NCI-H128 (cell line): ENCODE measurements around the gene CALHM4.

Source experiments
- DNase-seq: peaks from one replicate; lab custom pipeline; 2025; ENCODE audit not compliant: unreplicated experiment; lab: John Stamatoyannopoulos, UW

Gene CALHM4

DNA sequence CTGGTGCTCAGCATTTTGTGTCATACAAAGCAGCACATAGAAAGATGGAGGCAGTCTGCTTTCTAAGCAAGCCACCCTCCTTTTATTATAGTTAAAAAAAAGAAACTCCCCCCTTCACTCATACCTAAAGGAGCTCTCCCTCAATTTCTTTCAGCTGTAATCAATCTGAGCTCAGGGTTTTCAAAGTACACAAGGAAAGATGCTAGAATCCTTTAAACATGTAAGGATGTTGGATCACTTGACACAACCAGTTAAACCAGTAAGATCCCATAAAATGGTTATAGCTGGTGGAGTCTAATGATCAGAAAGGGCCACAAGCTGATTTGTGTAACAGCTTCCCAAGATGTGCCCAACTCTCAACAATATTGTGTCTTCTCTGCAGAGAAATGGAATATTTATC, at the start of gene CALHM4:
Gene CALHM4, plus strand, starts transcription at position 301 of the 400 bp plus-strand sequence. Its CDS starts 43 bp downstream, at position 344.
- no peak for DNase-seq

DNA sequence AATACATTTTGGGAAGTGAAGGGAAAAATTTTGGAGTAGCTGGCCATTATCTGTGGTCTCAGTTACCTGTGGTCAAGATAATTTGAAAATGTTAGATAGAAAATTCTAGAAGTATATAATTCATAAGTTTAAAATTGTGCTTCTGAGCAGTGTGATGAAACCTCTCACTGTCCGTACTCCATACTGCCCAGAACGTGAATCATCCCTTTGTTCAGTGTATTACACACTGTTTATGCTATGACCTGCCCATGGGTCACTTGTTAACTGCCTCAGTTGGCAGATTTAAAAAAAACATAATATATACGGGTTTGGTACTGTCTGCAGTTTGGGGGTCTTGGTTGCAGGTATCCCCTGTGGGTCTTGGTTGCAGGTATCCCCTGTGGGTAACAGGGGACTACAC, 46.2 kb upstream of the CALHM4 start:
- no peak for DNase-seq

GRCh38 chr6:116508527-116508926, 45.0 kb upstream of the CALHM4 start:
- no peak for DNase-seq

GRCh38 chr6:116511424-116512110, 42.0 kb upstream of the CALHM4 start, which contains the start of gene CALHM5:
TSS of gene CALHM5 (plus strand) at chr6:116511639. CDS start at chr6:116511697, 58 bp downstream.
- DNase-seq = no peak

DNA sequence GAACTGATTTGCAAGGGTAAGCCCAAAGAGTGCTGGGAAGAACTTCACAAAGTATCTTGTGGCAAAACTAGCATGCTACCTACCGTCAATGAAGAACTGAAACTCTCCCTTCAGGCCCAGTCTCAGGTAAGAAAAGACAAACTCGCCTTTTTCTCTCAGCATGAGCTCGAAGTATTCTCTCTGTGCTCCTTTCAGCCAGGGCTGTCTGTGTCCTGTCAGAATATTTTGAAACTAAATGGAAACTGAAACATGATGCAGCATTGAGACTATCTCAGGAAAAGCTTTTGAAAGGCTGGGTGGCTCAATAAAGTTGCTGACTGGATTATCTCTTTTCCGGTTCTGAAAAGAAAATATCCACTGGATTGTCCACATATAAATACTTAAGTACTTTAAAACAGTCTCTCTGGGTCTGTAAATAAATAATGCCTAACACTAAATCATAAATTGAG, 41.4 kb upstream of the CALHM4 start:
- DNase-seq = no peak

DNA sequence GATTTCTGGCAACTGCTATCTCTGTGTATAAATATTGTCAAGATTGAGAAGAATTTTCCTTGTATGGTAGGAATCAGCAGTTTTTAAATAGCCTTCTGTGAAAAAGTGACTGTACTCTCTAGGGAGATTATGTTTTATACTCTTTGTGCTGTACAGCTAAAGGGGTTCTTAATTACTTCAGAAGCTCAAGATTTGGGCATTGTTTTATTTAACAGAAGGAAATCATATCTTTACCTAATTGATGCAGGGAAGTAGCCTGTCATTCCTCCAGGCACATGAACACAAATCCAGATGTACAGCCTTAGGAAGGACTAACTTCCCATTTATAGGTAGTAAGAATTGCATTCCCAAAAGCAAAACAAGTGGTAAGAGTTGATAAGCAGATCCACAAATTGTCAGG, 40.8 kb upstream of the CALHM4 start:
- no peak for DNase-seq

DNA sequence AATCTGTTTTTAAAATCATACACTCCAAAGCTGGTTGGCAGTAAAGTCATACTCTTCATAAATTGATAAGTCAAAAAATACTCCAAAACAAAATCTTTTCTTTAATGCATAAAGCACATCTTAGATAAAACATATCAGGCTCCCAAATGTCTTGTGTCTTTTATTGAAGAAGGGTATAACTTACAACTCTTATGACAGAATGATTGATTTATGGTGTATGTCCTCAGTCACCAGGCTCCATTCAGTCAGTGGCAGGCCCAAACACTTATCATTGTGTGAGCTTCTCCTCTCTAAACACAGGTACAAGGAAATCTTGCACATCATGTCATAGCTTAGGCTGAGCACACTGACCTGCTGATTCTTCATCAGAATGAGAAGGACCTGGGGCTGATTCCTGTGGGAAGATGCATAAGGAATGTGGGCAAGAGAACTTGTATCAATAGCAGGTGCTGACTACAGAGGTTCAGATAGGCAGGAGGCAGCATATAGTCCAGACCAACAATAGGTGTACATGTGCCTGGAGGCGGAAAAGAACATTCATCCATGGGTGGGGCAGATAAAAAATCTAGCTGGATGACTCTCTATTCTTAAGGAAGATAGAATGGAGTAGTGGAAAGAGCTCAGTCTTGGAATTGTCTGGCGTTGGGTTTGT, 40.2 kb upstream of the CALHM4 start:
- no peak for DNase-seq

- no peak for DNase-seq
Measured at GRCh38 chr6:116514111-116514510, 39.4 kb upstream of the CALHM4 start.

GRCh38 chr6:116515141-116515540, 38.4 kb upstream of the CALHM4 start:
- no peak for DNase-seq

DNA sequence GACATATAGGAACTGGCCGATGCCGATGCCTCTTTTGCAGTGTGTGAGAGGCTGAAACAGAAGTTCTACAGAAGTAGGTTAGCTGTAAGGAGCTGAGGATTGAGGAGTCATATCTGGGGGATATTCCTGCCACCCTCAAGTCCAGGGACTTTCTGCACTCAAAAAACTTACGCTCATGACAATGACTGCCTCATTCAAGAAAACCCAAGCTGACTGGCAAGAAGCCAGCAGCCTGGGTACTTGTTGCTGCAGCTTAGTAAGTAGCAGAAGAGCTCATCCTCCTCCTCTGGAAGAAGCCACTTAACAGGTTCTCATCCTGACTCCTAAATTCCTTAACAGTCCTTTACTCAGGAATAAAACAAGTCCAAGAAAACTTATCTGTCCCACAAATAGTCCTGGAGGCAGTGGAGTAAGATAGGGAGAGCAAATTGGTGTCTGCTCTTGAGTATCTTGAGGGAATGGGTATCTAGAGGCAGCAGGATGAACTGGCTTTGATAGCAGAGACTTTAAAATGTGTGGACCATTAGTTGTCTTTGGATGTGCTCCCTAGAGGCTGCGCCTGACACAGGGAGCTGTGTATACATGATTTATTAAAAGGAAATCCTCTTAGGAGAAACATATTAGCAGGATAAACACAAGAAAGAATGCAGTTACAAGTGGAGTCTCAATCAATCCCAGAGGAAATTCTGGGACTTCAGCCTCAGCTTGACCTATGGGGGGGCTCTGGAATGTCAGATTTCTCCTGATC, 34.8 kb upstream of the CALHM4 start:
- DNase-seq = no peak

- DNase-seq = no peak
Measured at GRCh38 chr6:116522896-116523295, 30.7 kb upstream of the CALHM4 start.

GRCh38 chr6:116524236-116524635, 29.3 kb upstream of the CALHM4 start:
- DNase-seq = no peak

DNA sequence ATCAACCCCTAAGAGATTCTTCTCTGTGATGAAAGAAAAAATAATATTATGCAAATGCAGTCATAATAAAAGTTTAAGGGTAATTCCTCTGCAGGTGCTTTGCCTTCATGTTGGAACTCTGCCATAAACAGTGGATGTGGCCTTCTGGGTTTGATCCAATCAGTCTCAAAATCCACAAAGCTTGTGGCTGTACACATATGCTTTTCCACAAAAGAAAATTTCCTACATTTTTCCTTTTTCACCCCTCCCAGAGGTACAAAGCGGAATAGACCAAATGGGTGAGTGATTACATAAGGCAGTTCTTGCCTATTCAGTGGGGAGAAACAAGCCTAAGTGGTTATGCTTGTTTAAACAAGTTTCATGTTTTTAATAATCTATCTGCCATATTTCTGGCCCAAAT, 25.4 kb upstream of the CALHM4 start:
- no peak for DNase-seq

DNA sequence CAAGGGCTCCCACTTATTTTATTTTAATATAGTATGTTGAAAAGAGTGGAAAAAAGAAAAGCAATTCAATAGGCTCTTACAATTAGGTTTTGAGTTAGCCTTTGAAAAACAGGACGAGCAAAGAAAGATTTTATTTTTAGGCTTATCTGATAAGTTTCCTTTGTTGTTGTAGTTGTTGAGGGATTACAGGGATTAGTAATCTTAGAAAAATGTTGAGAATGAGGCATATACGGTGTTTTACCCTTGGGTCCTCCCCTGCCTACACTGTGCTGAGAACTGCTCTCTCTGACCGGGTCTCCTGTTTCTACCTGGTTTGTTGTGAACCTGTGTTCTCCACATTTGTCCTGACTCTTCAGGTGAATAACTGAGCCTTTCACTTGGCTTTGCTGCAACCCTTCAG, 24.8 kb upstream of the CALHM4 start:
- no peak for DNase-seq

DNA sequence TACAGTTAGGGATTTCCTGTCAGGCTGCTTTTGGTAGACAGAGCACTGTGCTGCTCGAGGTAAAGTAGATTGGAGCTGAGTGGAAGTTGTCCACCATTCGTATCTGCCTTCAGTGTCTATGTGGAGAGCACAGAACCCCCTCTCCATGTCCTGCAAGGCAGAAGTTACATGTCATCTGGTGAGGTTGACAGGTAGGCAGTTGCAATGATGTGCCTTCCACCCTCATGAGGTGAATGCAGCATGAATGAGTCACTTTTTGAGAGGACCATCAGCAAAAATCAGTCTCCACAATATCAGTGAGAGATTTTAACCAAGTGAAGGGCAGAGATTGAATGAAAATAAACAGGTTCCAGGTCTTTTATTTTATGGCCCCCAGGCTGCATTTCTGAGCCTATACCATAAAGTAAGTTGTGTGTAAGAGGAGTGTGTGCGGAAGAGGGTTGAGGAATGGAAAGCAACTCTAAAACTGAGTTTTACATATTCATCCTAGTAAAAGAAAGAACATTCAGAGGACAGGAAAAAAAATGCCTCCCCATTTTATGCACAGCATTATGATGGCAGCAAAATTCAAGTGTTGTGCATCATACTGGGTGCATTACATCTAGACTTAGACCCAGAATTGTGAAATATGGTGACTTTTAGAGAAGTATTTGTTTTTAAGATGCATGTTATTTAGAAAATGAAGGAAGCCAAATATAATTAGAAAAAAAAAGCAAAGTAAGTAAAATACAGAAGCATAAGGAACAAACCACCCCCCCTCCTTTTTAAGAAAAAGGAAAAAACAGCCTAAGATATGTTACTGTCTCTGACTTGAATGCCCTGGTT, 23.9 kb upstream of the CALHM4 start:
- no peak for DNase-seq

DNA sequence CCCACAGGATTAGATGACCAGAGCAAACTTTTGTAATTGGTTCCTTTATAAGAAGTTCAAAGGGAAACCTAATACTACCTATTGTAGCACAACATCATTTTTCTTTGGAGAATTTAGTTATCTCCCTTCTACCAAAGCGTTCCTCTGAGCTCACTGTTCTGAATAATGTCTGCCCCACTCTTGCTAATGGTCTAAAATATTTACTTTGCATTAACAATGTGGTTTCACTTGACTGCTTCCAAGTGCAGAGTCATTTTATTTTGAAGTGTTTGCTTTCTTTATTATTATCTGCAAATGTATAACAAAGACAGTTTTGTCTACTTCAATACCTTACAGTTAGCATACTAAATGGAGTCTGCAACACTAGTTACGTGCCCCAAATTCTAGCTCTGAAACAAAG, 23.1 kb upstream of the CALHM4 start:
- peak; percentile 18 for DNase-seq

DNA sequence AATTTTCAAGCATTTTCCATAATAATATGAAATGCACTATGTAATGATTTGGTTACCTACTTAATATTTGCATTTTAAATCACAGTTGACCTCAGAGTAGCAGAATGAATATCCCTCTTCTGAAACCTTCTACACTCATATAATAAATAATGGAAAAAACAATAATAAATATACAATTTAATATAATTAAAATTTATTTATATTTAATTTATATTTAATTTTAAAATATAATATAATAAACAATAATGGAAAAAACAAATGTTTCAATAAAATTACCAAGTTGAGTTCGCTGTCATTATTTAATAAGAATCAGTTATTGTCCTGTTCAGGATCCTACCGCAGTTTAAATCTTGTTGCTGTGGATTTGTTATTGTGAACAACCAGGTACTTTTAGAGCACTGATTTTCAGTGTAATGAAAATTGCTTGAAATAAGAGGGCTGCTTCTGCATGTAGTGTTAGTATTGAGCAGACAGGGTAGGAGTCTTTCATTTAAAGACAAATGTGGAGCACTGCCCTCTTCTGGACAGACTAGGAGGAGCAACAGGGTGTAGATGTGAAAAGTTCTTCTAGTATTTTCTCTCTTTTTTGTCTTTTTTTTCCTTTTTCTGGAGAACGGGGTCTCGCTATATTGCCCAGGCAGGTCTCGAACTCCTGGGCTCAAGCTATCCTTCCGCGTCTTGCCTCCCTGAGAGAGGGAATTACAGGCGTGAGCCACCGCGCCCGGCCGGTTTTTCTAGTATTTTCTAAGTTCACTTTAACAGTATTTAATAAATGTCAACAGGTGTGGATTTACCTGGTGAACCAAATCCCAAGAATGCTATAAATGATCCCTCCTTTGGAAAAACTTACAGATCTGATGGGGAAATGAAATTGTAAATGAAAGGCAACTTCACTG, 21.6 kb upstream of the CALHM4 start:
- no peak for DNase-seq

DNA sequence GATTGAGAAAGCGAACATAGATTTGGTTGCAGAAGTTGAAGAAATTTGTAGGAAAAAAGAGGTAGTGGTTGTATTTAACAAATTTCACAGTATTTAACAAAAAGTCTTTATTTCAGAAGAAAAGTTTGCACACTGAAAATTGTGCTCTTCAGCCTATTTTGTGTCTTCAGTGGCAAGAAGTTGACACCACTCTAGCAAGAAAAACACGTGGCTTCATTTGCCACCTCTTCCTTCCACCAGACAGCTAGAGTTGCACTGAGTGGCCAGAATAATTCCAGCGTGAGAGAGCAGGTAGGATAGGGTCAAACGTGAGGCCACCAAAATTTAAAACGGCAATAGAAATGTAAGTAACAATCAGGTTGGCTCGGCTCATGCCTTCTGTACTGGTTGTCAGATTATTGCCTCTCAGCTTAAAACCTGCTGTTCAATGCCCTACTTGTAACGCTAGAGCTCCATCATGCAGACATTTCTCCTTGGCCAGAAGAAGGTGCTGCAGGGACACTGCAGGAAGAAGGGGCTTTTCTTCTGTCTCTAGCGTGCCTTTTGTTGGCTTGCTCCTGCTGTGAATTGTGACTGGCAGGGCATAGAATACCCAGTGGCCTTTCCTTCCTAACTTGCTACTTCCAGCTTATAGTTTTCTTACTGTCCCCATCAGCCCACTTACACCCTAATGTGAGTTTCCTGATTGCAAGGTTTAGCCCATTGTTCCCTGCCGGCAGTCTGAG, 20.2 kb upstream of the CALHM4 start:
- no peak for DNase-seq

DNA sequence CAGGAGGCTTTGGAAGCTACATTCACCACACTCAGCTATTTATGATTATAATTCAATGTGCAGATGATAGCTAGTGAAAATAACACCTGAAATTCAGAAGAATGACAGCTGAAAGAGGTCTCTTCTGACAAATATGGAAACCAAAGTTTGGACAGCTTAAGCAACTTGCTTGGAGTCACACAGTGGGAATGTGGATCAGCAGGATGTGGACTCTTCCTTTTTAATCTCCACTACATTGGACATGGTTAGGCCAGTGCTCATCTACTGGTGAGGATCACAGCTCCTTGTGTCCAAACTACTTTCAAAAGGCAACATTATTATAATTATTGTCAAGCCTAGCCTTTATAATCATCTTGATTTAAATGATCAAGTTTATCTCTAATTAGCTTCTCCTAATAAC, 18.4 kb upstream of the CALHM4 start:
- DNase-seq = no peak
